OCI-LY3 (cell line): ENCODE results near the gene CAMK1D.

Experiments used
- CTCF ChIP-seq: fragments of 200-600, 300-600 bp; sonication (generic); IDR thresholded peaks from 2 replicates; pipeline ENCODE4 v1.5.1; 2014; ENCODE audit warnings: antibody characterized with exemption, low read length, low read depth
- EZH2phosphoT487 ChIP-seq: fragments of 200-600 bp; shearing (Covaris generic); IDR thresholded peaks from 2 replicates; pipeline ENCODE4 v1.6.1; 2018; ENCODE audit warnings: antibody characterized with exemption, mixed run types, low read depth

DNA sequence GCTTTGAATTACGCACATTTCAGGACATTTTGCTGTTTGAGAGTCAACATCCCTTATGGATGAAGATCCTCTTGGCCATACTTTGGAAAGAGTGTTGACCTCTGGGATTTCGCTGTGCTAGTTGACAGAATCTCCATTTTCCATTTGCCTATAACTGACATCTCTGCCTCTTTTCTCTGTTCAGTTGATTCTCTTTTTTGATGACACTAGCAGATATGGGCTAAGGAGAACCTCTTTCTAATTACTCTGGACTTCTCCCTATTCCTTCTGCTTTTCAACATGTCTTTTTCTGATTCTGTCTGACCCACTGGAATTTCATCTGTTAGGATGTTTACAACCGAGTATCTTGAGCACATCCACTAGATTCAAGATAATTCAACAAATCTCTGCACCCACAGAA, 311.5 kb downstream of the CAMK1D start:
- TF ChIP-seq CTCF (no peak), EZH2phosphoT487 (no peak)
